Loucy (cell line): ENCODE results near the gene LAMC3.
"Not testable (repeated sequence)": the region's sequence is repeated elsewhere in the genome, so short reads cannot be mapped to it uniquely, and the experiment has no call there.

Experiments used
- H2AFZ ChIP-seq: fragments of 200-600 bp; sonication (generic); 2 replicates; pipeline ENCODE4 v1.6.0; 2016; ENCODE audit warnings: antibody characterized with exemption, mild to moderate bottlenecking, low read length, moderate library complexity
- H3F3A ChIP-seq: fragments of 200-600 bp; 2 replicates; pipeline ENCODE4 v1.6.0; 2016; ENCODE audit warnings: antibody characterized with exemption, low read depth, mild to moderate bottlenecking
- H3K27me3 ChIP-seq: fragments of 200-600 bp; sonication (generic); 2 replicates; pipeline ENCODE4 v1.6.1; 2014; ENCODE audit warnings: low read length, mild to moderate bottlenecking; ENCODE audit not compliant: insufficient read depth, poor library complexity, severe bottlenecking
- H3K36me3 ChIP-seq: fragments of 200-600 bp; sonication (generic); 2 replicates; pipeline ENCODE4 v1.6.1; 2016; ENCODE audit warnings: low read length; ENCODE audit not compliant: insufficient read depth
- H3K4me1 ChIP-seq: fragments of 200-600 bp; sonication (generic); 2 replicates; pipeline ENCODE4 v1.5.1; 2014; ENCODE audit warnings: low read length, mild to moderate bottlenecking; ENCODE audit not compliant: insufficient read depth, poor library complexity, severe bottlenecking
- H3K4me2 ChIP-seq: fragments of 200-600 bp; sonication (generic); 2 replicates; pipeline ENCODE4 v1.6.0; 2014; ENCODE audit warnings: antibody characterized with exemption, low read length, low read depth, mild to moderate bottlenecking; ENCODE audit not compliant: poor library complexity, severe bottlenecking
- H3K4me3 ChIP-seq: fragments of 200-600 bp; sonication (generic); 2 replicates; pipeline ENCODE4 v1.5.1; 2014; ENCODE audit warnings: low read length, mild to moderate bottlenecking, mixed read lengths; ENCODE audit not compliant: poor library complexity, severe bottlenecking
- H3K79me2 ChIP-seq: fragments of 200-600 bp; sonication (generic); 2 replicates; pipeline ENCODE4 v1.6.1; 2014; ENCODE audit warnings: low read length; ENCODE audit not compliant: insufficient read depth
- H3K9ac ChIP-seq: fragments of 200-600 bp; sonication (generic); 2 replicates; pipeline ENCODE4 v1.6.0; 2014; ENCODE audit warnings: mild to moderate bottlenecking, low read depth, low read length, moderate library complexity; ENCODE audit not compliant: poor library complexity, severe bottlenecking
- H3K9me2 ChIP-seq: fragments of 200-600 bp; sonication (generic); replicated peaks from 2 replicates; pipeline ENCODE4 v1.6.1; 2016; ENCODE audit warnings: low read depth, low read length, mixed read lengths
- H3K9me3 ChIP-seq: fragments of 200-600 bp; sonication (generic); 2 replicates; pipeline ENCODE4 v1.6.1; 2014; ENCODE audit warnings: mild to moderate bottlenecking, antibody characterized with exemption, low read length, low read depth; ENCODE audit not compliant: insufficient read depth
- H4K20me1 ChIP-seq: fragments of 200-600 bp; sonication (generic); 2 replicates; pipeline ENCODE4 v1.6.0; 2014; ENCODE audit warnings: antibody characterized with exemption, low read length, mild to moderate bottlenecking; ENCODE audit not compliant: insufficient read depth, poor library complexity, severe bottlenecking
- CTCF ChIP-seq: fragments of 200-600 bp; sonication (generic); conservative IDR thresholded peaks from 2 replicates; pipeline ENCODE4 v1.5.1; 2014; ENCODE audit warnings: mild to moderate bottlenecking, antibody characterized with exemption, low read length
- EZH2phosphoT487 ChIP-seq: fragments of 200-600 bp; IDR thresholded peaks from 2 replicates; pipeline ENCODE4 v1.6.1; 2018; ENCODE audit warnings: antibody characterized with exemption, mild to moderate bottlenecking, moderate library complexity, borderline replicate concordance

LAMC3 gene

GRCh38 chr9:131114084-131114535 lies 105.1 kb downstream of the LAMC3 start:
- H3K4me2 ChIP-seq: no peak overlapping the region
- no peaks in the 10 kb centered on the region for H4K20me1 ChIP-seq
- no peaks in the 10 kb centered on the region for H3K36me3 ChIP-seq
- H3K4me1 ChIP-seq: peaks cover 4% of the 10 kb centered on the region
- H3K9ac ChIP-seq: no peak overlapping the region
- no peaks in the 10 kb centered on the region for H3K9me3 ChIP-seq
- no peak overlapping the region for H2AFZ ChIP-seq
- no peaks in the 10 kb centered on the region for H3F3A ChIP-seq
- TF ChIP-seq EZH2phosphoT487: no peak
- TF ChIP-seq CTCF: no peak
- H3K4me3 ChIP-seq: no peak overlapping the region
- no peaks in the 10 kb centered on the region for H3K27me3 ChIP-seq
- H3K79me2 ChIP-seq: no peaks in the 10 kb centered on the region
- H3K9me2 ChIP-seq: no peaks in the 10 kb centered on the region

- not testable (repeated sequence) for H3K79me2 ChIP-seq, H4K20me1 ChIP-seq, H3K36me3 ChIP-seq, H3K4me1 ChIP-seq, H3K9me3 ChIP-seq, H2AFZ ChIP-seq, H3K4me2 ChIP-seq, H3K27me3 ChIP-seq, H3K4me3 ChIP-seq, H3F3A ChIP-seq, H3K9me2 ChIP-seq, H3K9ac ChIP-seq
Measured at GRCh38 chr9:131115360-131115742, 106.4 kb downstream of the LAMC3 start.

DNA sequence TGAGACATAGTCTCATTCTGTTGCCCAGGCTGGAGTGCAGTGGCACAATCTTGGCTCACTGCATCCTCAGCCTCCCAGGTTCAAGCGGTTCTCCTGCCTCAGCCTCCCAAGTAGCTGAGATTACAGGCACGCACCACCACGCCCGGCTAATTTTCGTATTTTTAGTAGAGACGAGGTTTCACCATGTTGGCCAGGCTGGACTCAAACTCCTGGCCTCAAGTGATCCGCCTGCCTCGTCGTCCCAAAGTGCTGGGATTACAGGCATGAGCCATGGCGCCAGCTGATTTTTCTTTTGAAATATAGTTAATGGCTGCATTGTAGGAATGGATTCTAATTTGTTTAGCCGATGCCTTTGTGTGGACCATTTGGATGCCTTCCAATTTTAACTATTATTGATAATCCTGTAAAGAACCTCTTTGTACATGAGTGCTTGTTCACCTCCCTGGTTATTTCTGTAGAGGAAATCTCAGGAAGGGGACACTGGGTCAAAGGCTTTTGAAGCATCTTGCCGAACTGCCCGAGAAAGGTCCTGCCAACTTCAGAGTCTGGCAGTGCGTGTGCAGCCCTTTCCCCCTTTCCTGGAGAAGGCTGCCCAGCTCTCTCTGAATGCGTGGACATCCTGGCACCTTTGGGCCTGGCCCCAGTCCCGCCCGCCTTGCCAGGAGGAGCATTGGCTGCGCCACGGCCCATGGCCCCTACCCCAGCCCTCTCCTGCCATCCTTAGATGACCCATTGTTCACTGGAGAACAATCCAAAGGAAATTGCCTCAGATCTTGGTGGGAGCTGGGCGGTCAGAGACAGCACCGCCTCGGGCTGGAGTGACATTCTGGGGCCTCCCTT lies 107.5 kb downstream of the LAMC3 start:
- H3F3A ChIP-seq: no peaks in the 10 kb centered on the region
- no peaks in the 10 kb centered on the region for H3K9me2 ChIP-seq
- no peaks in the 10 kb centered on the region for H4K20me1 ChIP-seq
- H3K4me3 ChIP-seq: no peak overlapping the region
- H3K4me1 ChIP-seq: no peaks in the 10 kb centered on the region
- H3K9me3 ChIP-seq: no peaks in the 10 kb centered on the region
- TF ChIP-seq EZH2phosphoT487 (no peak), CTCF (no peak)
- no peaks in the 10 kb centered on the region for H3K36me3 ChIP-seq
- no peak overlapping the region for H2AFZ ChIP-seq
- no peak overlapping the region for H3K9ac ChIP-seq
- H3K79me2 ChIP-seq: no peaks in the 10 kb centered on the region
- H3K4me2 ChIP-seq: no peak overlapping the region
- no peaks in the 10 kb centered on the region for H3K27me3 ChIP-seq
